Measurements from ENCODE around the gene DENND4C.
"Not testable (repeated sequence)": the region's sequence is repeated elsewhere in the genome, so short reads cannot be mapped to it uniquely, and the experiment has no call there.

DENND4C gene

DNA sequence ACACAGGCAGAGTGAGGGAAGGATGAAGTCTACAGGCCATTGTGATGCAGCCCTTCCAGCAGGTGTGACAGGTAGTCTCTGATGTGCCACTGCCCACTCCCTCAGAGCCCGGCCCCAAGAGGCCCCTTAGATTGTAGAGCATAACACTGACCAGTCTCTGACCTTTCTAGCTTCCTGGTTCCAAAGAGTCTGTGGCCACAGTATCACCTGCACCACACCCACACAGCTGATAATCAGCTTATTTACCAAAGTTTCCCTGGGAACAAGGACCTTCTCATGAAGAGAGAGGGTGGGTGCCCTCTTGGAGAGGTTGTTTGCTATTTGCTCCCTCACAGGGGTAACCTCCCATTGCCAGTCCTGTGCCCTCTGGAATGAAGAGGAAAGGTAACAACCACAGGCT lies 167.4 kb downstream of the DENND4C start:
- DNase-seq: no peak

DNA sequence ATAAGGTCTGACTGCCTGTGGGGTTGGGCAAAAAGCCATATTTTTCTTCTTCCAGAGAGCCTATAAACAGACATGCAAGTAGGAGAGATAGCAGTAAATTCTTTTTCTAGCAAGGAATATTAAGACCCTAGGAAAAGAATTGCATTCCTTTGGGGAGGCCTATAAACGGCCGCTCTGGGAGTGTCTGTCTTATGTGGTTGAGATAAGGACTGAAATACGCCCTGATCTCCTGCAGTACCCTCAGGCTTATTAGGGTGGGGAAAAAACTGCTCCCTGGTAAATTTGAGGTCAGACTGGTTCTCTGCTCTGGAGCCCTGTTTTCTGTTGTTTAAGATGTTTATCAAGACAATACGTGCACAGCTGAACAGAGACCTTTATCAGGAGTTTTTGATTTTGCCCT lies 172.7 kb downstream of the DENND4C start:
- DNase-seq; in situ Hi-C loops (cut with MboI; ENCODE audit: low pct_unique_long_range_greater_than_20kb, low sequenced_read_pairs): not testable (repeated sequence)

More for the DNA sequence above, 167.4 kb downstream of the DENND4C start:
- in situ Hi-C loops (cut with MboI; ENCODE audit: low pct_unique_long_range_greater_than_20kb, low sequenced_read_pairs): no loop called here

DNA sequence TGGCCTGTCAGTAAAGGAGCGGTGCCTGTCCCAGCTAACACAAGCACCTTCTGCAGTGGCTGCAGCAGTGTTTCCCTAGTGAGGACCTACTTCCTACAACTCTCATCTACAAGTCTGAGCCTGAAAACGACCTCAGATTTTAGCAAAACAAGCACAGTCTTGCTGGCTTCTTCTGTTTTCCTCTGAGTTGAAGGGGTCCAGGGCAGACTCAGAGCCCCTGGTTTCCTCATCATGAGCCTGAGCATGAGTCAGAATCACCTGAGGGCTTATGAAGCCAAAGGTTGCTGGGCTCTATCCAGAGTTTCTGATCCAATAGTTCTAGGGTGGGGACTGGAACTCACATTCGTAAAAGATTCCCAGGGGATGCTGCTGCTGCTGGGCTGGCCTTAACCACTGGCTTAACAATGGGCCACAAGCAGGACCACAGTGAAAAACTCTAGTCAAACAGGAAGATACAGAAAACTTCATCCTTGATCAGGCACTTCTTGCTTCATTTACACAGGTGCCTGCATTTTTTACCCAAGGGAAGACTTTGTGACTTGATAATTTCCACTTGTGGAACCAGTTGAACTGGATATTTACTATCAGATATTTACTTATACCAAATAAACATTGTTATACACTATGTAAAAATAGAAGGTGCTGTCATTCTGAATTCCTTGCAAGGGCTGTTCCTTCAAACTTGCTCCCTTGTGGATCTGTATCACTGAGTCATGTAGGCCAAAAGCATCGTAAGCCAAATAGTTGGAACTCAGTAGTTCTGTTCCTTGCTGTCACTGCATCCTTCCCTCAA lies 174.0 kb downstream of the DENND4C start:
- in situ Hi-C loops (cut with MboI; ENCODE audit: low pct_unique_long_range_greater_than_20kb, low sequenced_read_pairs): no loop called here
- DNase-seq: no peak

DNA sequence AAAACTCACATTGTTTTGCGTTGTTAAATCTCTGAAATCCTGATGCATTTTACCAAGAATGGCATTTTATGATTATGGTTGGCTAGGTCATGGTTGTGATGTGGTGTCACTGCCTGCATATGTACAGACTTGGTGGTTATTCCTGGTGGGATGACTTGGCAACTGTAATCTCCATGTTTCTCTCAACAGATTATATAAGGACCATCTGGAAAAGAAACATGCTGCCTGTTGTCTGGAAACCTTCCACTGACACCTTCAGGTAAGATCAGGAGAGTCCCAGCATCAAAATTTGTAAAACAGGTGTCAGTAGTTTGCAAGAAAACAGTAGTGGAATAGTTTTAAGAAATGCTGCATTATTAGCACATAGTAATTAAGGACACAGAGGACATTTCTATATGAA lies 175.3 kb downstream of the DENND4C start:
- DNase-seq: no peak
- in situ Hi-C loops (cut with MboI; ENCODE audit: low pct_unique_long_range_greater_than_20kb, low sequenced_read_pairs): no loop called here

DNA sequence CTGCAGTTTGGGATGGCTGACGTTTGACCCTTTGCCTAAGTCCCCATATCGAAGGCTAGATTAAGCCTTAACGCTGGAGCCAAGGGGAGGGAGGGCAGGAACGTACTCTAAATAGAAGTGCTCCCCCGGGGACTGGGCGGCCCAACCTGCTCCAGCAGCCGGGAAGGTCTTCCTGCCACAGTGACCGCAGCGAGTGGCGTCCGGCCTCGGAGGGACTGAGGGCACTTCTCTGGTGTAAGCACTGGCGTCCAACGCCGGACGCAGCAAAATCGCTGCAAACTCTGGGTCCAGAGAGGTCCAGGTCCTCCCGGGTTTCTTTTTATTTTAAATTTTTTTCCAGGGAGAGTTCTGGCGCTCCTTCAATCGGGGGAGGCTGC lies 177.8 kb downstream of the DENND4C start:
- in situ Hi-C loops (cut with MboI; ENCODE audit: low pct_unique_long_range_greater_than_20kb, low sequenced_read_pairs): no loop called here
- DNase-seq: no peak

DNA sequence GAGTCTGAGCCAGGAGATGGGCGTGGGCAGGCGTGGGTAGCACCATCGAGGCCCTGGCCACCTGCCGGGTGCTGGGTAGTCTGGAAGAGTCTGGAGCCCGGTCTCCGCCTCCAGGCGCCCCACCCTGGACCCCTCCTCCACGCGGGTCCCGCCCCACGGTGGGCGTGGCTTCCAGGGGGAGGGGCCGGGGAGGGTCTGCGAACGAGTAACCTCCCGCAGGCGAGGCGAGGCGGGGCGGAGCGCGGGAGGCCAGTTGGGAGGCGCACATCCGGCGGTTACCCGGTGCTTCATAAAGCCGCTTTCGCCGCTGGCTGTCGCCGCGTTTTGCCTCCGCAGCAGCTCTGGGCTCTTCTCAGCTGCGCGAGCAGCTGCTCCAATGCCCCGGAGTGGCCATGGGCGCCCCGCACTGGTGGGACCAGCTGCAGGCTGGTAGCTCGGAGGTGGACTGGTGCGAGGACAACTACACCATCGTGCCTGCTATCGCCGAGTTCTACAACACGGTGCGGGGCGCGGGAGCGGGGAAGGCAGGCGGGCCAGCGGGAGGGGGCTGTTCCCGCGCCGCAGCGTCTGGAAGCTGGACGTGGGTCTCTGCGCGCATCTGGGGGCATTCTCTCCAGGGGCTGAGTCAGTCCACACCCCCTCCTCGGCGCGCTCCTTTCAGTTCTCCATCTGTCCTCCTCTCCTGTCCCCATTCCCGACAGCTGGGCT lies 178.4 kb downstream of the DENND4C start, which contains the start of gene ACER2:
Gene ACER2, plus strand, starts transcription at position 317 of the 708 bp plus-strand sequence. Its CDS starts 76 bp downstream, at position 393.
- DNase-seq: peak; percentile 91
- in situ Hi-C loops (cut with MboI; ENCODE audit: low pct_unique_long_range_greater_than_20kb, low sequenced_read_pairs): no loop called here

DNA sequence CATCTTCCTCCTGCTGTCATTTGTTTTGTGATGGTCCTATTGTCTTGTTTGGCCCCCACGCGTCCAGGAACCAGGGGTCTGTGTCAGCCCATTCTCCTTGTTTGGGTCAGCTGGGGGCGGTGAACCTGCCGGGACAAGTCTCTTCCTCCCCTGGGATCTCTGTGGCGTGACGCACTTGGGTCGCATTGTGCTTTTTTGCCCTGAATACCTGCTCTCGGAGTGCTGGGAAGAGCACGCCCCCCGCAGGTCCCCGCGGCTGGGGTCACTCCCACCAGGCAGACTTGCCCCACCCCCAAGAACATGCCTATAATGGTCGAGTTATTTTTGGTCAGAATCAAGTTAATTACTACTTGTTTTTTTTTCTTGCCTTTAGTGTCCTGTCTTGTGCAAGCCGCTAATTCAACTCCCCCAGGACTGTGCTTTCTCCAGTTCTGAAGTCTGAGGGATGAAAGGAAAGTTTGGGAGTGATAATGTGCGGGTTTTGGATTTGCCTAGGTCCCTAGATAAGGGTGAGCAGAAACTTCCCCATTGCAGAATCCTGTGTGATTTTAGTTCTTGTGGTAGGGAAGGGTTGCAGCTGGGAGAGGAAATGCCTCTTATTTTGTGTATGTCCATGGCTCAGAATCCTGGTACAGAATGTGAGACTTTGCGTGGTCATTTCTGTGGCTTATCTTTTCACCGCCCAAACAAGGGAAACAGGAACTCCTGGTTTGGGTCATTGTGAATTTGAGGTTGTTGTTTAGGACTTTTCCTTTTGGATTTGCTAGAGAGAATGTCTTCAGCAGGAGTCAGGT lies 179.1 kb downstream of the DENND4C start:
- DNase-seq: peak; percentile 57
- in situ Hi-C loops (cut with MboI; ENCODE audit: low pct_unique_long_range_greater_than_20kb, low sequenced_read_pairs): no loop called here

DNA sequence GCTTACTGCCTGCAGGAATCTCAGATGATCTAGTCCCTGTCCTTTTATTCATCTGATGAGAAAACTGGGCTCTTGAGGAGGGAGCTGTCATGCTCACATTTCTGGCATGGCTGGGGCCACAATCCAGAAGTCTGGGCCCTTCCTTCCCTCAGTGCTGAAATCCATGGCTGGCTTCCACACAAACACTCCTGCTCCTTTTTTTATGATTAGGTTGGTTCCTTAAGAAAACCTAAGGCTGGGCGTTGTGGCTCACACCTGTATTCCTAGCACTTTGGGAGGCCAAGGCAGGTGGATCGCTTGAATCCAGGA lies 179.7 kb downstream of the DENND4C start:
- in situ Hi-C loops (cut with MboI; ENCODE audit: low pct_unique_long_range_greater_than_20kb, low sequenced_read_pairs): no loop called here
- DNase-seq: no peak

DNA sequence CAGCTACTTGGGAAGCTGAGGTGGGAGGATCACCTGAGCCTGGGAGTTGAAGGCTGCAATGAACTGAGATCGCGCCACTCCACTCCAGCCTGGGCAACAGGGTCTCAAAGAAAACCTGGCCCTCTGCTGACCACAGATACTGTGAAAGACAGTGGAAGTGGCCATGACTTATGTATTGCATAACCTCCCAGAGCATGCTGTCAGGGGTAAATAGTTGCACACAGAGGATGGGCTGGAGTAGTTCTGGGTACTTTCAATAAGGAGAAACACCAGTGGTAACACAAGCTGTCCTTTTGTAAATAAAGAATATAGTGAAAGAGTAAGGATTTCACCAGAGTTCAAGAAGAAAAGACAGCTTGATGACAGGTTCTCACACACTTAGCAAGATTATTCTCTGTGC lies 180.1 kb downstream of the DENND4C start:
- DNase-seq: no peak
- in situ Hi-C loops (cut with MboI; ENCODE audit: low pct_unique_long_range_greater_than_20kb, low sequenced_read_pairs): no loop called here

DNA sequence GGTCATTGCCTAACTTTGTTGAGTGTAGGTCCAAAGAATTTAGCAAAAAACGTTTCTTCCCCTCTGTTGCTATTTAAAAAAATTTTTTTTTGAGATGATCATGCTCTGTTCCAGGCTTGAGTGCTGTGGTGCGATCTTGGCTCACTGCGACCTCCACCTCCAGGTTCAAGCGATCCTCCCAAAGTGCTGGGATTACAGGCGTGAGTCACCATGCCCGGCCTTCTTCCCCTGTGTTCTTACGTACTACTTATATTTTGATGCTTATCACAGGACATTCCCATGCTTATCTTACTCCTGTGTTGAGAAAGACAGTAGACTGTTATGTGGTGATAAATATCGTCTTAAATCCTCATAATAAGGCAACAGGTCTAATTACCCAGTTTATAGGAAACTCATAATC lies 180.8 kb downstream of the DENND4C start:
- no peak for DNase-seq
- in situ Hi-C loops (cut with MboI; ENCODE audit: low pct_unique_long_range_greater_than_20kb, low sequenced_read_pairs): no loop called here

DNA sequence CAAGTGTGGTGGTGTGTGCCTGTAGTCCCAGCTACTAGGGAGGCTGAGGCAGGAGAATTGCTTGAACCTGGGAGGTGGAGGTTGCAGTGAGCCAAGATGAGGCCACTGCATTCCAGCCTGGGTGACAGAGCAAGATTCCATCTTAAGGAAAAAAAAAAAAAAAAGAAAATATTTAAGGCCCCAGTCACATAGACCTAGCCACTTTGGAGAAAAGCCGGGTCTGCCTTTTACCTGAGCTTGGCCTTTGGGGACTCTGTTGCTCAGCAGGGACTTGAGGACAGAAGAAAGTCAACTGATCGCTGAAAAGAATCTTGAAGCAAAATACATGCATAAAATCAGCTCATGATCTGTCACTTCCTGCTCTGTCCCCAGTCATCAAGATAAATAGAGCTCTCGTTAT lies 183.0 kb downstream of the DENND4C start:
- DNase-seq; in situ Hi-C loops (cut with MboI; ENCODE audit: low pct_unique_long_range_greater_than_20kb, low sequenced_read_pairs): not testable (repeated sequence)

DNA sequence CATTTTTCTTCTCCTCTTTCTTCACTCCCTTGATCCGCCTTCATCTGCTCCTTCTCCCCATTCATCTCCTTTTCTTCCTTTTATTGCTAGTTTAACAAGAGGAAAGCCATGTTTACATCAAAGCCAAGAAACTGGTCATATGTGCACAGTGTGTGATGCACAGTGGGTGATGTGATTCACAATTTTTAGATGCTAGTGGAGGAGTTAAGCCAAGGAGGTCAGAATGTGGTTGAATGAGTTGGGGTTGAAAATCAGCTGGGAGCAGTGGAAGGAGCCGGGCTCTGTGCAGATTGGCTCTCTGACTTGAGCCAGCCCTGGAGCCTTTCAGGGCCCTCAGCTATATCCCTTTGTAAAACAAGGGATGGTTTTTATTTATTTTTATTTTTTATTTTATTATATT lies 185.7 kb downstream of the DENND4C start:
- in situ Hi-C loops (cut with MboI; ENCODE audit: low pct_unique_long_range_greater_than_20kb, low sequenced_read_pairs): no loop called here
- no peak for DNase-seq

DNA sequence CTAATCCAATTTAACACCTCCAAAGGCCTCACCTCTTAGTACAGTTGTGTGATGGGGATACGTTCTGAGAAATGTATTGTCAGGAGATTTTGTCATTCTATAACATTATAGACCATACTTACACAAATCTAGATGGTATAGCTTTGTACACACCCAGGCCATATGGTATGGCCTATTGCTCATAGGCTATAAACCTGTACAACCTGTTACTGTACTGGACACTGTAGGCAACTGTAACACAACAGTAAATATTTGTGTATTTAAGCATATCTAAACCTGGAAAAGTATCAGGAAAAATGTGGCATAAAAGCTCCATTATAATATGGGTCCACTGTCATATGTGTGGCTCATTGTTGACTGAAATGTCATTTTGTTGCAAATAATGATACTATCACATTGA lies 190.4 kb downstream of the DENND4C start:
- in situ Hi-C loops (cut with MboI; ENCODE audit: low pct_unique_long_range_greater_than_20kb, low sequenced_read_pairs): no loop called here
- DNase-seq: no peak

Measured in KBM-7 (cell line).